Stimulated activated CD4-positive, alpha-beta T cell treated with anti-CD3 and anti-CD28 coated beads, TNF-alpha, amount 100 ng/mL, for 4 hours (primary cell): ENCODE results near the gene GJA4.

Source experiments
- DNase-seq, 3 experiments: peaks; one replicate each; pipeline ENCODE4 v3.0.0-alpha.2; 2020; ENCODE audit warnings: low read depth in 3 of 3

Gene GJA4

DNA sequence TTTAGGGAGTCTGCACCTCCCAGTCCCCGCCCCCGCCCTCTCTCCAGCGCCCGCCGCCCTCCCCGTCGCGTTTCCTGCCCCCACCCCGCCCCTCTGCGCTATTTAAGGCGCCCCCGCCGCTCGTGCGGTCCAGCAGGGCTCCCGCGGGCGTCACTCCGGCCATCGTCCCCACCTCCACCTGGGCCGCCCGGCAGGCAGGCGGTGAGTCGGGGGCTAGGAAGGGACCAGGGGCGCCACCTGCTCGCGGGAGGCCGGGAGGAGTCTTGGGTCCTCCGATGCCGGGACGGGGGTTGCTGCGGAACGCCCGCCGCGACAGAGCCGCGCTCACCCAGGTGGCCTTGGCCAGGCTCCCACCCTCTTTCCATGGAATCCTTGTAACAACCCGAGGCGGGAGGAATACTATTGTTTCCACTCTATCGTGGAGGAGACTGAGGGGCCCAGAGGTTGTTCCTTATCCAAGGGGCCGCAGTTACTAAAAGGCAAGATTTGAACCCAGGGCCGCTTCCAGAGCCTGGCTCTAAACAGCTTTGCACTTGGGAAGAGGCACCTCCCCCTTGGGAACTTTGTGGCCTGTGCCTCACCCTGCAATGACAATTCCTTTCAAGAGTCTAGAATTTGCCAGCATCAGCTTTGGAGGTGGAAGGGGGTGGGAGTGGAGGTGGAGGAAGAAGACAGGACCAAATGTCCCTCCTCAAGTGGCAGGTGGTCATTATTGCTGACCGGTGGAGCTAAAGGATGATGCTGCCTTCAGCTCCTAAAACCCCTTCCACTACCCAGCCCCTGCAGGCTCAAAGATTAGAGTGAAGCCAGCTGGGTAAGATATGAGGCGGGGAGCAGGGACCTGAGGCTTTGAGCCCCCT lies at the start of gene GJA4:
Gene GJA4, plus strand, starts transcription at position 132 of the 860 bp plus-strand sequence. CDS start 1,215 bp downstream, outside the sequence.
- DNase-seq = no peak

DNA sequence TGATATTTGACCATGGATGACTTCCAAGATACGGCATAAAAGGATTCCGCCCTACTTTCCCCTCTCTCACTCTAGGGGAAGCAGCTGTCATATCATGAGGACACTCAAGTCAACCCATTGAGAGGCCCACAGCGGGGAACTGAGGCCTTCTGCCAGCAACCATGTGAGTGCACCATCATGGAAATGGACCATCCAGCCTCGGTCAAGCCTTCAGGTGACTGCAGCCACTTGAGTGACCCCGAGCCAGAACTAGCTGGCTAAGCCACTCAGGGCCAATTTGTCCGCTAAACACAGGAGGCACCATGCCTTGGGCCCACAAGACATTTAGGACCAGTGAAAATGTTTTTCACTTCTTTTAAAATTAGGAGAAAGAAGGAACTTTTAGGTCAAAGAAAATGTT lies 49.0 kb upstream of the GJA4 start:
- no peak for DNase-seq

DNA sequence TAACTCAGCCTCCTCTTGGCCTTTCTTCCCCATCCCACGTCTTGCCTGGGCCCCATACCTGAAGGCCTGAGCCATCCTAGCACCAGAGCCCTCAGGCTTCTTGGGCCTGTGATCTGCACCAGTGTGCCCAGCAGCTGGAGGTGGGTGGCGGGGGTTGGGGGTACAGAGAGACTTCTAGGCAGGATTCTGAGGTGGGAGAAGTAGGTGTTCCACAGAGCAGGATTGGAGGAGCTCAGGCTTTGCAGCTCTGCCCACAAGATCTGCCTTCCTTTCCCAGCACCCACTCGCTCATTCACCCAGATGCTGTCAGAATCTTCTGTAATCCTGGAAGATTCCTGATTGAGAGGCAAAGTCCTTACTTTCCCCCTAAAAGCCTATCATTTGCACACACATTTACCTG lies 47.9 kb upstream of the GJA4 start:
- no peak for DNase-seq

DNA sequence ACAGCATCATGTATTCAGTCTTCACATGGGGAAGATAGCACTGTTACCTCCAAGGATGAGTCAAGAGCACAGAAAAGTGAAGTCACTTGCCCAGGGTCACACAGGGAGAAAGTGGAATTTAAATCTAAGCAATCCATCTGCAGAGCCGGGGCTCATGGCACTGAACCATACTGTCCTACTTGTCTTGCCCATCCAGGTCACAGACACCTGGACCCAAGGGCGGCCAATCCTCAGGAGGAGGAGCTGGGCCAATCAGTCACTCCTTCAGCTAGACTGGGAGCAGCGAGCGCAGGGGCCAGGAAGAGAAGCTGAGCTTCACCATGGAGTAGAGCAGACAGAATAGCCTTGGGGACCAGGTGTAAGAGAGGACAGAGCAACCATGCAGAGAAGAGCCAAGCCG lies 47.1 kb upstream of the GJA4 start:
- DNase-seq = no peak

DNA sequence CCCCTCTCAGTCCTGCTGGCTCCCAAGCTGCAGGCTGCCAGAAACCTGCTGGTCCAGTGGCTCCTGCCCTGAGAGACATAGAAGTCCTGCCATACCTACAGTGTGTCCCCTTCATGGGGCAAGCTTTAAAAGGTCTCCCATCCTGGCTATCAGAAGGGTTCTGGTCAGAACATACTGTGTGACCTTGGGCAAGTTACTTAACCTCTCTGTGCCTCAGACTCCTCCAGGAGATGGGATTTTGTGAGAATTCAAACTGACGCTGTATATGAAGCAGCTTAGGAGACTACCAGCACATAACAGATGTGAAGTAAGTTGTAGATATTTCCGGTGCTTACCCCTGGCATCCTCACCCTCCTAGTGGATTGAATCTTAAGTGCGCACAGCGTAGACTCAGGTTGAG lies 46.7 kb upstream of the GJA4 start:
- DNase-seq = no peak

DNA sequence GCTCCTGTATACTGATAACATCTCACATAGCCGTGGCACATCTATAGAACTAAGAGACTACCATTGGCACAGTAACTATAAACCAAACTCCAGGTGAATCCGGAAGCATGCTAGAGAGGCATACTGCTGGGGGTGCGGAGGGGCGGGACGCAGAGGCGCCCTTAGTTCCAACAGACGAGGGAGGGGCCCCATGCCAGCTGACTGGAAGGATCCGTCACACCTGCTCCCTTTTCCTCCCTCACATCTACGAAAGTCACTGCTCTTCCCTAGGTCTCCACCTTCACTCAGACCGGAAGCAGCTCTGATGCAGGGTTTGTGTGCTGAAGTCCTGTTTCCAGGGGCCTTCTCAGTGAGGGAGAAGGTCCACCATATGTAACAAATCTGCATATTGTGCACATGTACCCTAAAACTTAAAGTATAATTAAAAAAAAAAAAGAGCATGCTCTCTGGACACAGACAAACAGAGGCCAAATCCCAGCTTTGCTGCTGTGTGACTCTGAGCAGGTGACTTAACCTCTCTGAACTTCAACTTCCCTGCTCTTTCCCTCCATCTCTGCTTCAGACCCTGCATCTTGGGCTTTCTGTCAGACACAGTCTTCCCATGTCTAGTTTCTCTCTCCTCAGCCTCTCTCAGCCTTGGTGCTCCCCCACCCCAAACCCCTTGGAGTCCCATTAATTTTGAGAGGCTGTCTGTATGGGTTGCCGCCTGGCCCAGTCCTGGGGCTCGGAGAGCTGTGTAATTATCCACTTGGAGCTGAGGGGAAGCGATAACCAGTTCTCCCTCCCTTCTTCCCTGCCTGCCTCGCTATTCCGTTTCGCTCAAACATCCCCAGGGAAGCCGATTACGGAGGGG lies 45.8 kb upstream of the GJA4 start:
- DNase-seq = no peak

DNA sequence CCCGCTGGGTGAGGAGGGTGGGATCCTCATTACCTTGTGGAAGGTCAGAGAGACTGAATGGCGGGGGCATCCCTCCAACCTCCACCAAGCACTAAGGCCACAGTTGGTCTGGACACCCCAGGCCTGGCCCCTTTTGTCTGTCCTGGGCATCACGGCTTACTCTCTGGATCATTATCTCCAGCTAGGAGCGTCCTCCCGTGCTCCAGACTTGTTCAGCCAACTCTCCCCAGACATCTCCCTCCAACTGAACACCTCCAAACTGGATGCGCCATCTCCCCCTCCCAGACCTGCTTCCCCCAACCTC lies 45.2 kb upstream of the GJA4 start:
- no peak for DNase-seq

DNA sequence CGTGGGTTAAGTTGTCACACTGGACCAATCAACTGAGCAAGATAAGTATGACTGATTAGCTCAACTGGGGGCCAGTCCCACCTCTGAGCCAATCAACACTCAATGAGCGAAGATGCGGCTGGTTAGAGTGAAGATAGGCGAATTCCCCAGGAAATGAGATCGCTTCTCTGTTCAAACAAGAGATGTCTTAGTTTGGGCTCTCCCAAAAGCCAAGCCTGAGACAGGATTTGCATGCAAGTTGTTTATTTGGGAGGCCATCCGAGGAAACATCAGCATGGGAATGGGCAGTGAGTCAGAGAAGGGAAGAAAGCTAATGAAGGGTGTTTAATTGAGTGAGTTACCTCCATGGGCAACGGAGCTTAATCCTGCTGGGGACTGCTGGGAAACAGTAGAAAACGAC lies 42.8 kb upstream of the GJA4 start:
- no peak for DNase-seq

DNA sequence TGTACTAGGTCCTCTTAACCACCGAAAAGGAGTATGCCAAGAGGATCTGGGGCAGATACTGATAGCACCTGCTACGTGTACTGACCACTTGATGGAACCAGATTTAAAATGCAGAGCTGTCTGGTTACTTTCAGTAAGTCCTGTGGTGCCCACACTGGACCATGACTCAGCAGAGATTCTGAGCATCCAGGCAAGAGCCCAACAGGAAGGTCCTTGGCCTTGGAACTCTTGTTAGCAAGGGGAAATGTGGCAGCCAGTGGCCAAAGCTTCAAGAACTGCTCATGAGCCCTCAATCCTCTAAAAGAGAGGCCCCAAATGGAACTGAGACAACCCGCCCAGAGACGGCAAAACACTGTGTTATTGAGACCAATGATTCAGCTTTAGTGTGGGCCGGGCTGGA lies 42.2 kb upstream of the GJA4 start:
- DNase-seq = no peak

DNA sequence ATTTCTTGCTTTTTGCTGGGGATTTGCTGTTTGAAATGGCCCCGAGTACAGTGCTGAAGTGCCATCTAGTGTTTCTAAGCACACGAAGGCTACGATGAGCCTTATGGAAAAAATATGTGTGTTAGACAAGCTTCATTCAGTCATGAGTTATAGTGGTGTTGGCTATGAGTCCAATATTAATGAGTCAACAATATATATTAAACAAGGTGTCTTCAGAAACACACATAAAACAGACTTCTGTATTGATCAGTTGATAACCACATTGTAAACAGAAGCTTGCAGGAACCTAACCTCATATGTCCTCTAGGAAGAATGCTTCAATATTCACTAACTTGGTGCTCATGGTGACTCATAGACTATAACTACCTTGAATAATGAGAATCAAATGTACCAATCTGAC lies 39.6 kb upstream of the GJA4 start:
- DNase-seq = no peak

DNA sequence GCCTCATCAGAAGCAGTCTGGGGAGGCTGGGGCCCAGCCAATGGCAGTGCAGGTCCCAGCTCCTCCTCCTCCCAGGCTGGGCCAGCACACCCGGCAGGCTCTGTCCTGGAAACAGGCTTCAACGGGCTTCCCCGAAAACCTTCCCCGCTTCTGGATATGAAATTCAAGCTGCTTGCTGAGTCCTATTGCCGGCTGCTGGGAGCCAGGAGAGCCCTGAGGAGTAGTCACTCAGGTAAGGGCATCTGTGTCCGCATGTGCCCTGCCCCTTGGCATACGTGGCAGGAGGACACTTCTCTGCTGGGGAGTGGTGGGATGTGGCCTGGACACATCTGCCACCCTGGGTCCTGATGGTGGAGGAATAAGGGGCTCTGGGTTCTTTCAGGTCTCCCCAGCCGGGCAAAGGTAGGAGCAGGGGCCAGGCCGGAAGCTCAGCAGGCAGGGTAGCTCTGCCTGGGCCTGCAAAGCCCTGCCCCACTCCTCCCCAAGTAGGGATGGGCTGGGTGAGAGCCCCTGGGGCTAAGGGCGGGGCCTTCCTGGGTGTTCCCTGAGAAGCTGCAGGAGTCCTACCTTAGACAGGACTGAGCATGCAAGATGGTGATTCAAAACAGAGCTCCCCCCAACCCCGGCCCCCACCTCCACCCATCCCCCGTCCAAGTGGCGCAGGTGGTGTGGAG lies 37.7 kb upstream of the GJA4 start, which contains the start of gene GJB5:
Gene GJB5, plus strand, starts transcription at position 84 of the 674 bp plus-strand sequence. CDS start 2,284 bp downstream, outside the sequence.
- no peak for DNase-seq

DNA sequence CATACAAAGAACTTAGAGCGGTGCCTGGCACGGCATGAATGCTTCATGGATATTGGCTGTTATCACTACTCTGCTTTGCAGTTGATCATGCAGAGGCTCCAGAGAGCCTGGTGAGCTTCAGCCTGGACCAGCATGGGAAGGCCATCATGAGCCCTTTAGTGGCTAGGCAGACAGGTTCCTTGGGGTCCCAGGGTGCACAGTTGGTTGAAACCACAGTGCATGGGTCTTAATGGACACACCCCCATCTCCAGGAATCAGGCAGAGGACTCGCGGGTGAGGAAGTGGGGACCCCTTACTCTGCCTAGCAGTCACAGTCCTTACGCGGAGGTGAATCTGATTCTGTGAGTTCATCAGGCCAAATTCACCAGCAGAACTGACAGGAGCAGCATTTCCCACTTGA lies 36.8 kb upstream of the GJA4 start:
- DNase-seq = no peak

DNA sequence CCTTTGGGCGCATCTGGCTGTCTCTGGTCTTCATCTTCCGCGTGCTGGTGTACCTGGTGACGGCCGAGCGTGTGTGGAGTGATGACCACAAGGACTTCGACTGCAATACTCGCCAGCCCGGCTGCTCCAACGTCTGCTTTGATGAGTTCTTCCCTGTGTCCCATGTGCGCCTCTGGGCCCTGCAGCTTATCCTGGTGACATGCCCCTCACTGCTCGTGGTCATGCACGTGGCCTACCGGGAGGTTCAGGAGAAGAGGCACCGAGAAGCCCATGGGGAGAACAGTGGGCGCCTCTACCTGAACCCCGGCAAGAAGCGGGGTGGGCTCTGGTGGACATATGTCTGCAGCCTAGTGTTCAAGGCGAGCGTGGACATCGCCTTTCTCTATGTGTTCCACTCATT lies 35.4 kb upstream of the GJA4 start:
- DNase-seq = no peak

DNA sequence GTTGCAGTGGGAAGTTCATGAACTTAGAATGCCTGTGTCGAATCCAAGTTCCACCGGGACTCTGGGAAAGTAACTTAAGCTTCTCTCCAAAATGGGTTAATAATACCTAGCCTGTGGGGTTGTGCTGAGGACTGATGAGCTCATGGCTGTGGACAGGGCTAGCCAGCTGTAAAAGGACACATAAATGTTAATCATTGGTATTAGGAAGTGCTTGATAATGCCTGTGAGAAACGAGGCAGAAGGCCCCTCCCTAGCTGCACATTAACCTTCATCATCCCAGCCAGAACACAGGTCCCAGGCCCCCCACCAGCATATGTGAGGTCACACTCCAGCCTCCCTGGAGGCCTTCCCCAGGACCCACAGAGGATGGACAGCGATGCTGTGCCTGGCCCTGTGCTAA lies 34.0 kb upstream of the GJA4 start:
- DNase-seq = no peak

DNA sequence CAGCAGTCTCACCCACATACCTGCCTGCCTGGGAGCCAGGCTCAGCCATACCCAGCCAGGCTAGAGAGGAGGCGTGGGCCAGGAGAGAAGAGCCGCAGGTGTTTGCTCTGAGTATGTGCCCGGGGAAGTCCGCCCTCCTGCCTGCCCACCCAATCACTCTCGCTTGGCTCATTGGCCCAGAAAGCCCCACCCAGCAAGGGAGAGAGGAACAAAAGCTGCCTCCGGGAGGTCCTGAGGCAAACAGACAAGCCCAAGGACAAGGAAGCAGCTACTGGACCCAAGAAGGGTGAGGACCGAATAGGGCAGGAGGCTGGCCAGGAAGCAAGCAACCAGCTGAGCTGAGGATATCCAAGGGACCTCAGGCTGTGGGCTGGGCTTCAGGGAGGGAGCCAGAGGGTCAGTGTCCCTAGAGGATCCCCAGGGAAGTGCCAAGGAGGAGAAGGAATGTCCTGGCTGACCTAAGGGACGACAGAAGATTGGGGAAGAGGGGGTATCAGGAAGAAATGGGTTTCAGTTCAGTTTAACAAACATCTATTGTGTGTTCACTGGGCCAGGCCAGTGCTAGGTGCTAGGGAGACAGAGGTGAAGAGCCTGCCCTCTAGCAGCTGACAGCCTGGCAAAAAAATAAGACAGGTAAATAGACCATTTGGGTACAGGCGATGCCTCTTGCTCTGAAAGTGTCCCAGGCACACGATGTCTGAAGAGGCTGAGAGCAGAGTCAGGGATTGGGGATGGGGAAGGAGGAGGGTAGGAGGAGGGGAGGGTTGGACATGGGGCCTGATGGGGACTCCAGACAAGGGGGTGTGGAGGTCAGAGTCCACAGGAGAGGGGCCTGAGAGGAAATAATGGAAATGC lies 33.1 kb upstream of the GJA4 start, which contains the start of gene GJB4:
Gene GJB4, plus strand, starts transcription at position 238 of the 855 bp plus-strand sequence. CDS start 1,515 bp downstream, outside the sequence.
- no peak for DNase-seq

DNA sequence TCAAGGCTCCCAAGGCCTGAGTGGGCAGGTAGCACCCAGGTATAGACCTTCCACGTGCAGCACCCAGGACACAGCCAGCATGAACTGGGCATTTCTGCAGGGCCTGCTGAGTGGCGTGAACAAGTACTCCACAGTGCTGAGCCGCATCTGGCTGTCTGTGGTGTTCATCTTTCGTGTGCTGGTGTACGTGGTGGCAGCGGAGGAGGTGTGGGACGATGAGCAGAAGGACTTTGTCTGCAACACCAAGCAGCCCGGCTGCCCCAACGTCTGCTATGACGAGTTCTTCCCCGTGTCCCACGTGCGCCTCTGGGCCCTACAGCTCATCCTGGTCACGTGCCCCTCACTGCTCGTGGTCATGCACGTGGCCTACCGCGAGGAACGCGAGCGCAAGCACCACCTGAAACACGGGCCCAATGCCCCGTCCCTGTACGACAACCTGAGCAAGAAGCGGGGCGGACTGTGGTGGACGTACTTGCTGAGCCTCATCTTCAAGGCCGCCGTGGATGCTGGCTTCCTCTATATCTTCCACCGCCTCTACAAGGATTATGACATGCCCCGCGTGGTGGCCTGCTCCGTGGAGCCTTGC lies 31.5 kb upstream of the GJA4 start:
- no peak for DNase-seq

DNA sequence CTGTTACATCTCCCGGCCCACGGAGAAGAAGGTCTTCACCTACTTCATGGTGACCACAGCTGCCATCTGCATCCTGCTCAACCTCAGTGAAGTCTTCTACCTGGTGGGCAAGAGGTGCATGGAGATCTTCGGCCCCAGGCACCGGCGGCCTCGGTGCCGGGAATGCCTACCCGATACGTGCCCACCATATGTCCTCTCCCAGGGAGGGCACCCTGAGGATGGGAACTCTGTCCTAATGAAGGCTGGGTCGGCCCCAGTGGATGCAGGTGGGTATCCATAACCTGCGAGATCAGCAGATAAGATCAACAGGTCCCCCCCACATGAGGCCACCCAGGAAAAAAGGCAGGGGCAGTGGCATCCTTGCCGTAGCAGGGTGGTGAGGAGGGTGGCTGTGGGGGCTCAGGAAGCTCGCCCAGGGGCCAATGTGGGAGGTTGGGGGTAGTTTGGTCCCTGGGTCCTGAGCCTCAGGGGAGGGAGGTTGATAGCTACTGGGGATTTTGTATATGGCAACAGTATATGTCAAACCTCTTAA lies 31.0 kb upstream of the GJA4 start:
- DNase-seq = no peak

DNA sequence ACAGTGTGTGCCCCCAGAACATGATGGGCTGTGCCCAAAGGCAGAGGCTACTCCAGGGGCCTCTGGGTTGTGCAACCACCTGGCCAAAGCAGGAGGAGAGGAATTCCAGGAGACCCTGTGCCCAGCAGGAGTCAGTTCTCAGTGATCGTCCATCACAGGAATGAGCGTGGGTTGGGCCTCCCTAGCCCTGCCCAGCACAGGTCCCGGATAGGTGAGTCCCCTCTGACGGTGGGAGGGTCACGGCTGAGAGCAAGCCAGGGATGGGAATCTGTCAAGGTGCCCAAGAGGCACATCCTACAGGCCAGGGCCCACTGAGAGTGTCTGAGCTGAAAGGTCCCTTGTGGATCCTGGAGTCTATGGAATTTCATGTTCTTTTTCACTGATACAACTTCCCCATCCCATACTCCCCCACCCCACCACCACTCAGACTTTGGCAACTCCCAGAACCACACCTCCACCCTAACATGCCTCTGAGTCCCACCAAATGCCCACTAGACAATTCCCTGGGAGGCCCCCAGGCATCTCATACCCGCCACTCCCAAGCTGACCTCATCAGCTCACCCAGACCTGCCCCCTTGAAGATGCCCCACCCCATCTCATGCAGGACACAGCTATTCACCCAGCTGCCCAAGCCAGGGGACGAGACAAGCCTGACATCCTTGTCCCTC lies 30.2 kb upstream of the GJA4 start:
- DNase-seq = no peak

DNA sequence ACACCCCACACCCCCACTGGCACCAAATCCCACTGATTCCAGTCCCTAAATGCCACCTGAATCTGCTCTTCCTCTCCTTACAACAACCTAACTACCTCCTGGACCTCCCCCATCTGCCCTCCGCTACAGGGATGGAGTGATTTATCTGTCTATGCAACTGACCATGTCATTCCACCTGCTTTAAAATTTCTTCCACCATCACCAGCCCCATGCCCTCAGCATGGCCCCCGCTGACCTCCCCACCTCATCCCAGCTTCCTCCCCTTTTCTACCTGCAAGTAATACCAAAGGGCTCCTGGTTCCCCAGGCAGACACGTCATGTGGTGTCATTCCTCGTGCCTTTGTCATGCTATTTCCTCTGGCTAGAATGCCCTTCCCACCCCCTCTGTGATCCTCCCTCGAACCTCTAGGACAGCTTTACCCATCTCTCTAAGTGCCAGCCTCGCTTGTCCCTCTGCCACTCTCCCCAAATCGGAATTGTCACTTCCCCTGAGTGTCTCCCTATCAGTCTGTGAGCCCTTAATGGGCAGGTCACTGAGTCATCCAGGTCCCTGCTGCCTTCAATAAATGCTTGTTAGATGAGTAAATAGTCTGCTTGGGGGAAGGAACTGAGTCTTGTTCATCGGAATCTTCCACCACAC lies 29.5 kb upstream of the GJA4 start:
- no peak for DNase-seq

DNA sequence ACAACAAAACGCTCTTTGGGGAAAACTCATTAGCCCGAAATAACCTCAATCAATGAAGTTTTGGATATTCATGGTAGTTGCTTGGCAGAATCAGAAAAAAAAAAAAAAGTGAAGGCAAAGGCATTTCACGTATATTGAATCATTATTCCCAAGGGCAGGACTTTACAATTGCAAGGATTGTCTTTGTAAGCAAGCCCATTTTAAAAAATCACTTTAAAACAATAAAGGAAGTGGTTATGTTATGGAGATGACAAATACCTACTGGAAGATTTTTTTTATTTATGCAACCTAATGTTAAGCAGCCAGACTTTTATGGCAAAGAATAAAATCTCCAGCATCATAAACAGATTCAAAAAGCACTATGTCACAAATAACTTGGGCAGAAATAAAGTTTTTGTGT lies 23.9 kb upstream of the GJA4 start:
- no peak for DNase-seq
